Caki2 (cell line): Measurements from ENCODE around the gene PAXIP1. TPM values are rescaled to one million over a fixed set of nuclear protein-coding genes. Genes with fewer than 3 reads are reported as not detected.
"Not testable (repeated sequence)": the region's sequence is repeated elsewhere in the genome, so short reads cannot be mapped to it uniquely, and the experiment has no call there.

Experiments used
- DNase-seq: peaks from one replicate; pipeline ENCODE4 v3.0.0-alpha.2; 2015; ENCODE audit warnings: low read depth
- in situ Hi-C: cut with HindIII; loops from 2 replicates; pipeline ENCODE4 v1.10.0; 2016; ENCODE audit warnings: low sequenced_read_pairs, low pct_unique_long_range_greater_than_20kb, mixed read lengths
- total RNA-seq: library from RNA; depleted of rRNA; stranded (reverse); fragments of >200 nt; shearing (Covaris generic); gene quantifications from 2 replicates; pipeline ENCODE4 v1.2.3, GENCODE V29; 2014; ENCODE audit warnings: low replicate concordance; rRNA removed

The PAXIP1 gene
- total RNA-seq: 8.3 and 16.0 TPM in 2 replicates

GRCh38 chr7:155003092-155003375 is at the start of gene PAXIP1:
PAXIP1 (minus strand) TSS chr7:155003124; CDS start chr7:155002929, 195 bp downstream.
- in situ Hi-C loops: no loop called here
- DNase-seq: peak; percentile 72

DNA sequence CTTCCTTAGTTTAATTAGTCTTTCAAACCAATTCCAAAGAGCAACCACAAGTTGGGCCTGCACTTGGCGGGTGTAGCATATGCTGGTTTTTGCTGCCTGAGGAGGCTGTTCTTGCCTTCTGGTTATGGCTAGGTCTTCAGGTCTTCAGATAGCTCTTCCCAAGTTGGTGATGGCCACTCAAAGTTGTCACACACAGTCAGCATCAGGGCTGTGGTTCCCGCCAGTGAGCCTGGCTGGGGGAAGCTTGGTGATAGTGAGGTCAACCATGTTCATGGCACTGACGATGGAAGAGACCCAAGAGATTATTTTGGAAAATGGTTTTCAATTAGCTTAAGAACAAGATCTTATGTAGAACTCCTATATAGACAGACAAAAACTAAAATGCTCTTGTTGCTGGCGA is 48.4 kb upstream of the PAXIP1 start:
- in situ Hi-C loops: no loop called here
- DNase-seq: no peak

DNA sequence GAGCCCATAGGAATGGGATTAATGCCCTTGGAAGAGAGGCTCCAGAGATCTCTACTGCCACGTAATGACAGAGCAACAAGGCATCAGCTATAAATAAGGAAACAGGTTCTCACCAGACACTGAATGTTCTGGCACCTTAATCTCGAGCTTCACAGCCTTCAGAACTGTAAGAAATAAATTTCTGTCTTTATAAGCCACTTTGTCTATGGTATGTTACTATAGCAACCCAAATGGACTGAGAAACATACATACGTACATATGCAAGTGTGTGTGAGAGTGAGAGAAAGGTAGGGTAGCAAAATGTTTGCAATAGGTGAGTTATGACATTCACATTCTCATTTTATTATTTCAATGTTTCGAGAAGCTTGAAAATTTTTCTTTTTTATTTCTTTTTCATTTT is 45.1 kb upstream of the PAXIP1 start:
- no peak for DNase-seq
- in situ Hi-C loops: no loop called here

DNA sequence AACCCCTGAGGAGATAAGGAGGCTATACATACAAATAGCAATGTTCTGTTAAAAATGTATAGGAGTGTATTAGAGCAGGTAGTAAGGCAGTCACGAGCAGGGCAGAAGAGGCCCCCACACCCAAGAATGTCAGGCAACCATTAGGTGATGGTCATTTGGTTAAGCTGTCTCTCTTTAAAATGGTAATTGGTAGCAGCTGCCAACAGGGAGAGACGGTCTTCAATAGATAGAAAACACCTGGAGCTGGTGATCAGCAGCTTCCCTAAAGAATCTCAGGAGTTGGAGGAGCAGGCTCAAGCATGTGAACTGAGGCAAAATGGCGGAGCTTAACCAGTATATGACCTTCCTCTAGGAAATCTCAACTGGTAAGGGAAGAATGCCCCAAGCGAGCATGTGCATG is 40.8 kb upstream of the PAXIP1 start:
- DNase-seq: no peak
- in situ Hi-C loops: no loop called here

GRCh38 chr7:155038335-155038734 is 35.4 kb upstream of the PAXIP1 start:
- in situ Hi-C loops: no loop called here
- no peak for DNase-seq

DNA sequence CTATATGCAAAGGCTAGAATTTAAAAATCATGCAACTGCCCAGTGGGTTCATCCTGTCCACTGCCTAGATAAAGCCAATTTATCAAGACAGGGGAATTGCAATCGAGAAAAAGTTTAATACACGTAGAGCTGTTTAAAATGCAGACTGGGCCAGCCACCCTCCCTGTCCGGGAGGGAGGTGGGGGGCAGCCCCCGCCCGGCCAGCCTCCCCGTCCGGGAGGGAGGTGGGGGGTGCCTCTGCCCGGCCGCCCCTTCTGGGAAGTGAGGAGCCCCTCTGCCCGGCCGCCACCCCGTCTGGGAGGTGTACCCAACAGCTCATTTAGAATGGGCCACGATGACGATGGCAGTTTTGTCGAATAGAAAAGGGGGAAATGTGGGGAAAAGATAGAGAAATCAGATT is 31.6 kb upstream of the PAXIP1 start:
- DNase-seq, in situ Hi-C loops: not testable (repeated sequence)

DNA sequence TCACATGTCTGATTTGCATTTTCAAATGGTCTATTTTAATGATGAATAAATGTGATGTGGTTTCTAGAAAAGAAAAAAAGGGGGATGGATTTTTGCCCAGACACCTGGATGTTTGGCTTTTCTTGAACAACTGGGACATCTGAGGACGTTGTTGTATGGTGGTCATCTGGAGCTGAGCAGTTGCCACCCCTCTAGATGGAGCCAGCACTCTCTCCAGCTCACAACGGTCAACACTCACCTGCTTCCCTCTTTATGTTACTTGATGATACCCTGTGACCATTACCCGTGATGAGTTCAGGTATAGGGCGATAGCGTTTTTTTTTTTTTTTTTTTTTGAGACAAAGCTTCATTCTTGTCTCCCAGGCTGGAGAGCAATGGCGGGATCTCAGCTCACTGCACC is 30.1 kb upstream of the PAXIP1 start:
- no peak for DNase-seq
- in situ Hi-C loops: no loop called here

DNA sequence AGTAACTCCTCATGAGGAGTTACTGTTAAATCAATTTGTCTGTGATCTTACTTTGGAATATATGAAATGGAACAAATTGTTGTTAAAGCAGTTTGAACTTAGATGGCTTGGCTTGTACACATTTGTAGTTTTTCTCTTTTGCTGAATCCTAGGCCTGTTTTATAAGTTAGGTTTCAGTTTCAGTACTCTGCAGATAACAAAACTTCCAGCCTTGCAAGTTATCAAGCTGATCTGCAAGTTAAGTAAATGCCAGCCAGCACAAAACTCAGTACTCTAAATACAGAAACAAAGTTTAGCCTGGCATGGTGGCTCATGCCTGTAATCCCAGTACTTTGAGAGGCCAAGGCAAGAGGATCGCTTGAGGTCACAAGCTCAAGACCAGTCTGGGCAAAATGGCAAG is 25.0 kb upstream of the PAXIP1 start:
- no peak for DNase-seq
- in situ Hi-C loops: no loop called here

DNA sequence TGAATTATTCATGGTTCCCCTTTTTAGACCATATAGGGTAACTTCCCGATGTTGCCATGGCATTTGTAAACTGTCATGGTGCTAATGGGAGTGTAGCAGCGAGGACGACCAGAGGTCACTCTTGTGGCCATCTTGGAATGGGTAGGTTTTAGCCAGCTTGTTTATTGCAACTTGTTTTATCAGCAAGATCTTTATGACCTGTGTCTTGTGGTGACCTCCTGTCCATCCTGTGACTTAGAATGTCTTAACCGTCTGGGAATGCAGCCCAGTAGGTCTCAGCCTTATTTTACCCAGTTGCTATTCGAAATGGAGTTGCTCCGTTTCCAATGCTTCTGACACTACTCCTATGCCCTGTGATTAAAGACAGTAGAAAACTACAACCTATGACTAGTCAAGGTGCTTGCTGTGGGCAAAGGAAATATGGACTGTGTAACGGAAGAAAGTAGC is 18.8 kb upstream of the PAXIP1 start:
- peak; percentile 18 for DNase-seq
- in situ Hi-C loops: no loop called here

- no peak for DNase-seq
- in situ Hi-C loops: no loop called here
These were observed 18.1 kb upstream of the PAXIP1 start for GRCh38 chr7:155020996-155021395.

GRCh38 chr7:155017834-155018233 is 14.9 kb upstream of the PAXIP1 start:
- DNase-seq: no peak
- in situ Hi-C loops: no loop called here

GRCh38 chr7:155011086-155011485 is 8.2 kb upstream of the PAXIP1 start:
- in situ Hi-C loops: no loop called here
- no peak for DNase-seq

DNA sequence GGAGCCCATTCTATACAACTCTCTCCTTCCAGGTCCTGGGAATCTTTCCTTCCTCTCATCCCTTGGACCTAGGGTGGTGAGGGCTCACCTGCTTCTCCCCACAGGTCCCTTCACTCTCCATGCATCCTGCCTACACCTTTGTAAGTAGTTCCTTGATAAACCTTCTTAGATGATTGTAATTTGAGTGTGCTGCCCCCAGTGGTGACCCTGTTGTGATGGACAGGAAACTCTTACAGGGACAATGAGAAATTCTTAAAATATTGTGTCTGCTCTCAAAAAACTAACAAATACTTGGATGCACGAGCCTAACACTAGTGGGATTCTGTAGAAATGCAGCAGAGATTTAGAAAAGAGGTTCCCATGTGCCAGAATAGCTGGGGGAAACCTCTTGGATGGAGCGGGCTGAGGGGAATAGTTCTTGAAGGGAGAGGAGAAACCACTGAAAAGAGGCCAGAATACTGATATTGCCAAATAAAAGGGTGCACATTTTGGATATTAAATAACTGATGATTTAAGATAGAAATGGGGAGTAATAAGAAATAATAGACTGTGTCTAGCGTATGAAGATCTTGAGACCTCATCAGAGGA is 6.7 kb upstream of the PAXIP1 start:
- no peak for DNase-seq
- in situ Hi-C loops: no loop called here

- no peak for DNase-seq
- in situ Hi-C loops: no loop called here
These were observed 5.0 kb upstream of the PAXIP1 start for GRCh38 chr7:155007947-155008346.

- DNase-seq: peak; percentile 75
- in situ Hi-C loops: no loop called here
These were observed 671 bp upstream of the PAXIP1 start for GRCh38 chr7:155003376-155004214.

GRCh38 chr7:155002411-155003091 is 373 bp downstream of the PAXIP1 start:
- in situ Hi-C loops: no loop called here
- peak; percentile 22 for DNase-seq

DNA sequence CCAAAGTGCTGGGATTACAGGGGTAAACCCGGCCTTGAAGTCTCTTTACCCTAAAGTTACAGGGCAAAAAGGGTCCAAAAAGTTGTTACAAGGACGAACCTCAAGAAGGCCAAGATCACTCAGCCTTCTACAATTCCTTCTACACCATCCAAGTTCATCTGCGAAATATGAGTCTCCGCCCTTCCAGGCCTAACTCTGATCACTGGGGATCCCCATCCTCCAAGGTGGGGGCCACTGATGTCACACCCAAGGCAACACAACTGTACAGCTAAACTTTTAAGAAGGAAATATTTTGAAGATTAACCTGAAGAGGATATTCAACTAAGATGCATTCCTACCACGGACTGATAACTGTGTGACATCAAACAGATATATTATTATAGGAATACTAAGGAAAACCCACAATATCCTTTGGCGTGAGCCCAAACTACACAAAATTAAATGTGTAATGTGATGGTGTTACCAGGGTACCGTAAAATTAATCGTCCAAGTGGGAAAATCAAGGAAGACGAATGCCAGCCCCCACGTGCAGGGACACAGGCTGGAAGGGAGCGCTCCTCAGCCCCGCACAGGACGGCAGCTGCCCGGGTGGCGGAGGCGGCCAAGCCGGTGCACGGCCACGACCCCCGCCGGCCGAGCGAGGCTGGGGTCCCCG is 1.0 kb downstream of the PAXIP1 start:
- peak; percentile 26 for DNase-seq

DNA sequence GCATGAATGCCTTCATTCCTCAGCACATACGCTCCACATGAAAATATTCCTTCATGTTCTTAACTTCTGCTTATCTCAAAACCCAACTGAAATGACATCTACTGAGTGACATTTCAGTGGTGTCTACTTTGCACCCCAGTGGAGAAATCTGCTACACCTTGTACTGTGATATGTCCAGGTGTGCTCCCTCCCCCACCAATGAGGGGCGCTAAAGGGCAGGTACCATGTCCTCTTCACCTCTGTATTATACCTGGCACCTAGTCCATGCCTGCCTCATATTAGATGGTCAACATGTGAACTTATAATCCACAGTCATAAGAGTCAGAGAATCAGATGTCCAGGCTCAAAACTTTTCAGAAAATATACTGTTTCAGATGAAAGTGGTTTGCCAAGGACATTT is 2.1 kb downstream of the PAXIP1 start:
- no peak for DNase-seq
- in situ Hi-C loops: no loop called here

More for the DNA sequence above, 1.0 kb downstream of the PAXIP1 start:
- in situ Hi-C loops: no loop called here

DNA sequence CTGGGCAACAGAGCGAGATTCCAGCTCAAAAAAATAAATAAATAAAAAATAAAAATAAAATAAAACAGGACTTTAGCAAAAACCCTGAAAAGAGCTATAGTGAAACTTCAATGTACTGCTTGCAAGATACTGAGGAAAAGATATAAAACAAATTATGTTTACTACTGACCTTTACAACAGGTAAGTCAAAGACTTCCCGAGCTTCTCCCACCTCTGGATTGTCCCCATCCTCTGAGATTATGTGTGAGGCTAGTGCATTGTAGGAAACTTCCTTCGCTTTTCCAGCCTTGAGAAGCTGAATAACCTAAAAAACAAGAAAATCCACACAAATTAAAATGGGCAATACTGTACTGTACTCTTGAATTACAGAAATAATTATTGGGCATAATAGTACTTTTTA is 4.4 kb downstream of the PAXIP1 start:
- DNase-seq: no peak
- in situ Hi-C loops: no loop called here
